Activated T-cell treated with anti-CD3 and anti-CD28 coated beads, Interleukin-2, amount 50 U/mL, for 24 hours (primary cell): ENCODE data around the gene FAN1.
A peak's percentile ranks its signal among the peaks of the same experiment; 100 is the strongest.

Experiments used
- DNase-seq: peaks from one replicate; pipeline ENCODE4 v3.0.0-alpha.2; 2020
- H3K27ac Mint-ChIP-seq: 2 replicates; pipeline ENCODE4 v1.8.0; 2020; ENCODE audit warnings: mild to moderate bottlenecking, mixed read lengths
- H3K27me3 Mint-ChIP-seq: 2 replicates; pipeline ENCODE4 v1.8.0; 2020; ENCODE audit warnings: mixed read lengths
- H3K36me3 Mint-ChIP-seq: 2 replicates; pipeline ENCODE4 v1.8.0; 2020; ENCODE audit warnings: low read depth, mixed read lengths
- H3K4me1 Mint-ChIP-seq: 2 replicates; pipeline ENCODE4 v1.8.0; 2020; ENCODE audit warnings: low read depth, mixed read lengths
- H3K4me3 Mint-ChIP-seq: 2 replicates; pipeline ENCODE4 v1.8.0; 2020; ENCODE audit warnings: mild to moderate bottlenecking, moderate library complexity, mixed read lengths
- H3K9me3 Mint-ChIP-seq: 2 replicates; pipeline ENCODE4 v1.8.0; 2020; ENCODE audit warnings: mixed read lengths

FAN1 gene

DNA sequence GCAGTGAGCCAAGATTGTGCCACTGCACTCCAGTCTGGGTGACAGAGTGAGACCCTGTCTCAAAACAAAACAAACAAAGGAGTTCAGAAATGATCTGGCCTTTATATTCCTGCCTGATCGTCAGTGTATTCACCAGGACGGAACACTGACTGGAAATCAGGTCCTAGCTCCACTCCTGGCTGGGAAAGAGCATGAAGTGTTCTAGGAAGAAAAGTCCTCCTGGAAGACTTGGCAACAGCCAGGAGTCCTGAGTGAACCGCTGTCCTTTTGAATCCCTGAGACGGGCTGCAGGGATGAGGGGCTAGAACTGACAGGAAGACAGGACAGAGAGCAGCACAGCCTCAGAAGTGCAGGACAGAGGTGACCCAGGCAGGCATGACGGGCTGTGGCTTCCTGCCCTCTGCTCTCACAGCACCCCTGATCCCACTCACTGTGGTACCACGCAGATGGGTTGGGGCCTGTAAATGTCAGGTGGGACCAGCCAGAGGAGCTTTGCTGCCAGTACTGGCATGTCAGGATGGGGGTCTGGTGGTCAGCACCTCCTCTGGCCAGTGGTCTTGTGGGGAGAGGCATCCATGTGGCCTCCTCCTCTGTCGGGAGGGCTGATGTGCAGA lies 23.5 kb downstream of the FAN1 start:
- Mint-ChIP-seq H3K27me3 (no peaks in the 10 kb centered on the region), H3K27ac (peak overlapping the region; percentile 40), H3K9me3 (no peaks in the 10 kb centered on the region), H3K36me3 (peaks cover 91% of the 10 kb centered on the region), H3K4me3 (no peak overlapping the region), H3K4me1 (peaks cover under 1% of the 10 kb centered on the region)
- no peak for DNase-seq

DNA sequence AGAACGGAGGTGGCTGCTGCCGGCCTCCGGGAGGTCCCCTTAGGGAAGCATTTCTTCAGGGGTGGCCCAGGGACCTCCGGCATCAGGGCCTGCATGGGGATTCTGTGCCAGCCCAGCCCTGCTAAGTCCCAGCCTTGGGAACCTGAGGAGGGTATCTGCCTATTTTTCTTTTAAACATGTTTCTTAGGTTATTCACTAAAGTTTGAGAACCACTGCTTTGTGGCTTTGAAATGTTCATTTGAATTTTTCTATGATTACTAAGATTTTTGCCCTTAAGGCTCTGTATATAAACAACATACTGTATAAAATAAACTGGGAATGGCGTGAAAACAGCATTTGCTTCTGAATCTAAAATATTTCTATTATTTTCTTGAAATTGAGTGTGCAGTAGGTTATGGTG lies 24.4 kb downstream of the FAN1 start:
- no peak overlapping the region for H3K4me3 Mint-ChIP-seq
- H3K9me3 Mint-ChIP-seq: no peaks in the 10 kb centered on the region
- no peaks in the 10 kb centered on the region for H3K27me3 Mint-ChIP-seq
- no peak overlapping the region for H3K27ac Mint-ChIP-seq
- peaks cover 87% of the 10 kb centered on the region for H3K36me3 Mint-ChIP-seq
- DNase-seq: no peak
- peaks cover 5% of the 10 kb centered on the region for H3K4me1 Mint-ChIP-seq

DNA sequence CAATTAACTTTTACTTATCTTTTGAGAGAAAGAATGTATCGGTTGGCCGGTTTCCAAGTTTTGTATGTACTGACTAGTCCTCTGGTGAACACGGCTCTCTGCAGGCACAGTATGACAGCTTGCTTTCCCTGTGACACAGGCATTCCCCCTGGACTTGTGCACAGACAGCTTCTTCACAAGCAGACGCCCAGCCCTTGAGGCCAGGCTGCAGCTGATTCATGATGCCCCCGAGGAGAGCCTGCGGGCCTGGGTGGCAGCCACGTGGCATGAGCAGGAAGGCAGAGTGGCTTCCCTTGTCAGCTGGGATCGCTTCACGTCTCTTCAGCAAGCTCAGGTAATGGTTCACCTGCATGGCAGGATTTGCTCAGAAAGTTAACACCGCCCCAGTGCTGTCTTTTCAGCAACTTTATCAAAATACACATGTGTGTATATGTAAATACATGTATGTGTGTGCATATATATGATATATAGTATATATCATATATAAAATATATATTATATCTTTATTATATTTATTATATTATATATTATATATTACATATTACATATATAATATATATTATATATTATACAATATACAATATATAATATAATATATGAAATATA lies 25.5 kb downstream of the FAN1 start:
- Mint-ChIP-seq H3K27ac (no peak overlapping the region), H3K36me3 (peaks cover 89% of the 10 kb centered on the region), H3K27me3 (no peaks in the 10 kb centered on the region), H3K4me1 (peaks cover 11% of the 10 kb centered on the region), H3K9me3 (no peaks in the 10 kb centered on the region), H3K4me3 (no peak overlapping the region)
- no peak for DNase-seq

DNA sequence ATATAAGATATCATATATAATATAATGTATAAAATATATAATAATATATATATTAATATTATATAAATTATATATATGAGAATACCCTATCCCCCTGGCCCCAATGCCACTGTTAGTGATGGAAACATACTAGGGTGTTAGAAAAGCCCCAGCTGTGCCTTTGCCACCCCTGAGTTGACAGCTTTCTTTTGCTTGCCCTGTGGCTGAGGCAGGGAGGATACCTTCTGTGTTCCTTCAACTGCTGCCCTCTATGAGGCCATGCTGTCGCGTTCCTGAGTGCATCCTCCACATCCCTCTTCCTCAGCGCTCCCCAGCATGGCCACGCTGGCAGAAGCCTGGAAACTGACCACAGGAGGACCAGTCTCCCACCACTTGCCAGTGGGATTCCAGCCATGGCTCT lies 26.3 kb downstream of the FAN1 start:
- no peak overlapping the region for H3K4me3 Mint-ChIP-seq
- H3K36me3 Mint-ChIP-seq: peaks cover 88% of the 10 kb centered on the region
- H3K9me3 Mint-ChIP-seq: no peaks in the 10 kb centered on the region
- DNase-seq: no peak
- no peaks in the 10 kb centered on the region for H3K27me3 Mint-ChIP-seq
- no peak overlapping the region for H3K27ac Mint-ChIP-seq
- H3K4me1 Mint-ChIP-seq: peaks cover 11% of the 10 kb centered on the region

DNA sequence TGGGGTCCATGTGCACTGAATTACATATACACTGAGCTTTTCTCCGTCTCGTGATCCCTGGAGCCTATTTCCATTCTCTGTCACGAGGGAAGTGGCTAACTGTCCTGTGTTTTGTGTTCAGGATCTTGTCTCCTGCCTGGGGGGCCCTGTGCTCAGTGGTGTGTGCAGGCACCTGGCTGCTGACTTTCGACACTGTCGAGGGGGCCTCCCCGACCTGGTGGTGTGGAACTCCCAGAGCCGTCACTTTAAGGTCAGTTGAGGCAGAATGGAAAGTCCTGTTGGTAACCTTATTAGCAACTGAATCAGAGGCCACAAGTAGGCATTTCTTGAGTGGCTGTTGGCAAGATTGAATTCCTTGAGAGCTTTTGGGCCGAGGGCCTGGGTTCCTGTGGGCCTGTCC lies 26.7 kb downstream of the FAN1 start:
- Mint-ChIP-seq H3K27ac (no peak overlapping the region), H3K4me1 (peaks cover 11% of the 10 kb centered on the region), H3K9me3 (no peaks in the 10 kb centered on the region), H3K36me3 (peaks cover 88% of the 10 kb centered on the region), H3K27me3 (no peaks in the 10 kb centered on the region), H3K4me3 (no peak overlapping the region)
- no peak for DNase-seq

DNA sequence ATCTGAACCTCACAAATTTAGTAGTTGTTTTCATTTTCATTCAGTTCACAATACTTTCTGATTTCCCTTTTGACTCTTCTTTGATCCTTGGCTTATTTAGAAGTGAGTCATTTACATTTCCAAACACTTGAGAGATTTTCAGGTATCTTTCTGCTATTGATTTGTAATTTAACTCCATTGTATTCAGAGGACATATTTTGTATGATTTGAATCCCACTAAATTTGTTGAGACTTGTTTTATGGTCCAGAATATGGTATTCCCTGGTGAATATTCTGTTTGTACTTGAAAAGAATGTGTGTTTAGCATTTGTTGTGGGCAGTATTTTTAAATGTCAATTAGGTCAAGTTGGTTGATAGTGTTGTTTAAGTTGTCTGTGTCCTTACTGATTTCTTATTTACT lies 29.6 kb downstream of the FAN1 start:
- Mint-ChIP-seq H3K27ac (peak overlapping the region; percentile 60), H3K9me3 (no peaks in the 10 kb centered on the region), H3K4me3 (no peak overlapping the region), H3K4me1 (peaks cover 11% of the 10 kb centered on the region), H3K27me3 (no peaks in the 10 kb centered on the region), H3K36me3 (peaks cover 86% of the 10 kb centered on the region)
- DNase-seq: no peak

DNA sequence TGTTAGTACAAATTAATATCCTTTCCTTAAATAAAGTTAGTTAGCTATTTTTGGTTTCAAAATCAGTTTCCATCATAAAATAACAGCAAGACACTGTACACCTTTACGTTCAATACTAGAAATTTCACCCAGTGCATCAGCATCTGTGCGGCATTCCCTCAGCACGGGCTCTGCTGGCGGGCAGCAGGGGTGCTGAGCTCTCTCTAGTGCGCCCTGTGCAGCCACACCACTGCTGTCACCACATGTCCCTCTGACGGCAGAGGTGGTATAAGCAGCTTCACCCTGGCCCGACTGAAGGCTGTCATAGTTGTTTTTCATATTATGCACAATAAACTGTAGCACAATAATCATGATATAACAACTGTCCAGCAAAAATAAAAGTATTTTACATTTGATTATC lies 35.4 kb downstream of the FAN1 start:
- Mint-ChIP-seq H3K9me3 (no peaks in the 10 kb centered on the region), H3K4me3 (no peak overlapping the region), H3K27me3 (no peaks in the 10 kb centered on the region), H3K4me1 (no peaks in the 10 kb centered on the region), H3K27ac (no peak overlapping the region), H3K36me3 (peaks cover 96% of the 10 kb centered on the region)
- DNase-seq: no peak

DNA sequence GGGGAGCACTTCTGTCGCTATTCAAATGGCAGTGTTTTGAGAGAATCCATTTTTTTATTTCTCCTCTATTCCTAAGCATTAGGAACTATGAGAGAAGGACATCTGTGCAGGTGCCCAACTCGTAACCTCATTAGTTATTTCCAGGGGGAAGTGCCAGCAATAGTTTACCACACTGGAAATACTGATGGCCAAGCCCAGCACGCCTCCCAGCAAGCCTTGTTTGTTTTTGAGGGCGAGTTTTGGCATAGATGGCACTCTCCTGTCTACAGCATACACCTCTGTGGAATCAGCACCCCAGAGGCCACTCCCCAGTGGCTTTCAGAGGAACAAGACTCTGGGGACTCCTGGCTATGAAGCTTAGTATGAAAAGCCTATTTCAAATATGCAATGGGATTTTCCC lies 36.6 kb downstream of the FAN1 start:
- Mint-ChIP-seq H3K9me3 (no peaks in the 10 kb centered on the region), H3K4me3 (no peak overlapping the region), H3K27ac (peak overlapping the region; percentile 29), H3K4me1 (no peaks in the 10 kb centered on the region), H3K27me3 (no peaks in the 10 kb centered on the region), H3K36me3 (peaks cover 96% of the 10 kb centered on the region)
- DNase-seq: no peak

DNA sequence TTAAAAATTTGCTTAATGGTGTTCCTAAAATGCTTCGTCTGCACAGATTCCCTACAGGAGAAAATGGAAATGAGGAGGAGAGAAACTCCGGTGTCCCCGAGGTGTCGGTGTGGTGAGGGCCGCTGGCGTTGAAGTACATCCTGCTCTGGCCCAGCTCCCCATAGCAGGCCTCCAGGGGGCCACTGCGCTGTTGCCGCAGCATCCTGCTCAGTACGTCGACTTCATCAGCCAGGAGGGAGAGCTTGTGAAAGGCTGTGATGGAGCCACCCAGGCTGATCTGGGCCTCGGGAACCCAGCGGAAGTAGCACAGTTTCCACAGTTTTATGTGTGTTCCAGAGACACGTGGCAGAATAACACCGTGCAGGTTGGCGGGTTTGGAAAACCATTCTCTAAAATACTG lies 37.8 kb downstream of the FAN1 start:
- peak overlapping the region; percentile 61 for H3K27ac Mint-ChIP-seq
- H3K4me1 Mint-ChIP-seq: no peaks in the 10 kb centered on the region
- DNase-seq: no peak
- no peaks in the 10 kb centered on the region for H3K9me3 Mint-ChIP-seq
- H3K4me3 Mint-ChIP-seq: no peak overlapping the region
- no peaks in the 10 kb centered on the region for H3K27me3 Mint-ChIP-seq
- peaks cover 95% of the 10 kb centered on the region for H3K36me3 Mint-ChIP-seq

DNA sequence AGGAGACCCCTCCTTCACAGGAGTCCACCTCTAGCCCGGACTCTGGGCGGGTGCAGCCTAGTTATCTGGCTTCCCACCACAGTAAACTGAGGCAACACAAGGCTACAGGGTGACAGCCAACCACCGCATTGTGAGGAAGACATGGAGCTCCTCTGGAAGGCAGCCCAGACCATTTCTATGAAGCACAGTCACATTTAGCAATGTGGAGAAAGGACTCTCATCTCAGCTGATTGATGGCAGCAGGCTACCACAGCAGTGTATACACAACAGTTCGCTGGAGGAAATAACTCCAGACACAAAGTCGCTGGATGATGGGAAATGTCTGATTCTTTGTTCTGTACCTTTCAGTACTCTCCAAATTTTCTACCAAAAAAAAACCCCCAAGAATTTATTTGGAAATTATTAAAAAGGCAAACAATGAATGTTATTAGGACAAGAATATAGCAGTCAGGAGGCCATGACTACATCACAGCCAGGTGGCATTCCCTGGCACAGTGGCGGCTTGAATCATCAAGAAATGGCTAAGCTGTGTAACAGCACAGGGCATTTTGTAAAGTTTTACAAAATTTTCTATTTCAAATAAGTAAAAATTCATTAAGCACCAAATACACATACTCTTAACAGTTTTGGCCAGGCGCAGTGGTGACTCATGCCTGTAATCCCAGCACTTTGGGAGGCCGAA lies 40.1 kb downstream of the FAN1 start:
- no peak for DNase-seq
- Mint-ChIP-seq H3K4me1 (no peaks in the 10 kb centered on the region), H3K9me3 (no peaks in the 10 kb centered on the region), H3K36me3 (peaks cover 95% of the 10 kb centered on the region), H3K4me3 (no peak overlapping the region), H3K27me3 (no peaks in the 10 kb centered on the region), H3K27ac (peak overlapping the region; percentile 40)

DNA sequence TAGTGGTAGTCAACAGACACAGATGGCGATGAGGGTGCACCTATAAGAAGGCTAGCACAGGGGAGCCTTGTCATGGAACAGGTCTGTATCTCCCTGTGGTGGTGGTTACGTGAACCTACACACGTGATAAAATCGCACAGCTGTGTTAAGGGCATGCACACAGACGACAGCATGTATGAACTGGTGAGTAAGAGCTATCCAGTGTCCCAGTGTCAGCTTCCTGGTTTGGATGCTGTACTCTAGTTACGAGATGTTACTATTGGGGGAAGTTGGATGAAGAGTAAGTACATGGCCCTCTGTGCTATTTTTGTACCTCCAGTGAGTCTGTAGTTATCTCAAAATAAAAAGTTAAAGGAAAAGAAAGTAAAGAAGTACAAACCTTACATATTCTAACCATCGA lies 49.5 kb downstream of the FAN1 start:
- Mint-ChIP-seq H3K36me3 (peaks cover 91% of the 10 kb centered on the region), H3K4me1 (peaks cover 5% of the 10 kb centered on the region), H3K27me3 (no peaks in the 10 kb centered on the region), H3K9me3 (peaks cover 4% of the 10 kb centered on the region), H3K4me3 (no peak overlapping the region), H3K27ac (no peak overlapping the region)
- no peak for DNase-seq

DNA sequence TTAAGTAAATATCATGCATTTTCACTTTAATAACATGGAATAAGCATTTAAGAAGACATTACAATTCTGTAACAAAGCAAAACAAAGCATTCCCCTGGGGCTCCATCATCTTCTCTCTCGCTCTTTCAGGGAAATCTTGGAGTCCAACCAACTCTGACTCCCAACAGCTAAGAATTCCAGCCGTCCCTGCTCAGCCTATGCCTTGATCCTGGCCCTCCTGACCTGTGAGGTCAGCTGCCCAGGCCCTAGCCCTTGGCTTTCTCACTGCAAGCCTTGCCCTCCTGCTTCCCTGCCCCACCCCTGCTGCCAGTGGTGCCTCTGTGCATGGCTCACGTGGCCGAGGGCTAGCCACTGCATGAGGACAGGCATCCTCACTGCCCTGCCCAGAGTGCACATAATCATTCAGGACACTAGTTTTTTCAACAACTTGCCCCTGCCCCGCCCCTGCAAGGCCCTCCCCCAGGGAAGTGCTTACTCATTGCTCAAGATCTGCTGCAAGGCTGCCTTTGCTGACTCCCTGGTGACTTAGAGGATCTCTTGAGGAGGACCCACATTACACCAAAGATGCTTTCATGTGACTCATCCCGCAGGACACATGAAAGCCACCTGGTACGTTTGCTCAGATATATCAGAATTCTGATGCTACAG lies 50.1 kb downstream of the FAN1 start:
- H3K4me1 Mint-ChIP-seq: peaks cover 5% of the 10 kb centered on the region
- peaks cover 4% of the 10 kb centered on the region for H3K9me3 Mint-ChIP-seq
- H3K36me3 Mint-ChIP-seq: peaks cover 90% of the 10 kb centered on the region
- H3K27me3 Mint-ChIP-seq: no peaks in the 10 kb centered on the region
- DNase-seq: no peak
- no peak overlapping the region for H3K4me3 Mint-ChIP-seq
- H3K27ac Mint-ChIP-seq: peak overlapping the region; percentile 77

DNA sequence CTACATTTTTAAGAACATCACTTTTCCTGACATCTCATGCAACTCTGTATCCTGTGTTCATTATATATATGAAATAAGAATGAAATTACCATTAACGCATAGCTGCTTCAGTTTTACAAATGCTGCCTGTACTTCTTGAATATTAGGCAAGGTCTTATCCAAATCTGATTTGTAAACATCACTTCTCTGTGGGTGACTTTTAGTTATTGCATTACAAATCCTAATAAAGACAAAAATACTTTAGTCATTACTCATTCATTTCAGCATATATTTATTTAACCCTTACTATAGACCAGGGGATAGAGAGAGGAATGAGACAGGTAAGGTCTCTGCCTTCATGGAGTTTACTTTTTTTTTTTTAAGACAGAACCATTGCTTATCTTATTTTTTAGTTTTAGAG lies 51.0 kb downstream of the FAN1 start:
- no peak for DNase-seq
- H3K4me3 Mint-ChIP-seq: no peak overlapping the region
- H3K4me1 Mint-ChIP-seq: peaks cover 5% of the 10 kb centered on the region
- H3K36me3 Mint-ChIP-seq: peaks cover 90% of the 10 kb centered on the region
- peak overlapping the region; percentile 27 for H3K27ac Mint-ChIP-seq
- no peaks in the 10 kb centered on the region for H3K27me3 Mint-ChIP-seq
- no peaks in the 10 kb centered on the region for H3K9me3 Mint-ChIP-seq

DNA sequence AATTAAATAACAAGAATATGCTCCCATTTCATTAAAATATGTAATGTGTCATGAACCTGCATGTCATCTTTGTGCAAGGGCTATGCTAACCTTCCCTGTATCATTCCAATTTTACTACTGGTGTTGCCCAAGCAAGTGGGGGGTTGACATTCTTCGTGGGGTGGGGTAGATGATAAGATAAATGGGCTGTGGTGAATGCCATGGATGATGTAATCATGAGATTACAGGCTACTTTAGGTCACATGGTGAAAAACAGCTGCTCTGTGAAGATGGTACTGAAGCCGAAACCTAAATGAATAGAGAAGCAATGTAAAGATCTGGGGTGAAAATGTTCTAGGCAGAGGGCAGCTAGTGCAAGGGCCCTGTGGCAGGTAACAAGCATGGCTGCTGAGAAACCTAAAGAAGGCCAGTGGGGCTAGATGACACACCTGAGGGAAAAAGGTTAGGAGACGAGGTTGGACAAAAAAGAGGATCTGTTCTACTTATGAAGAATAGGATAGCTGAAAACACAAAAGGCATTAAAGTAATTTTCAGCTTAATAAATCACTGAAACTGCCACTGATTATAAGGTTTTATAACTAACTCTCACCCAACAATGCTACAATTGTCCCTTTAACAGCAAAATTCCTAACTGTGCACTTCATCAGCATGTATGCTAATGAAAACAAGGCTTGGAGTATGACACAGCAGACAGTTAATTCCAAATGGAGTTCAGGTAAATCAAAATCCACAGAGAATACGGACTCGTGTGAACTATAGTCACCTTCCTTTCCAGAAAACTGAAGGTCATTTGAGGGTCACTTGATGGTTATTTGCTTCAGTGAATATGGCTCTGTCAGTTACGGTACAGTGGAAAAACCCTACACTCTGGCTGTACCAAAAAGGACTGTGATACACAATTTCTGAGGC lies 52.8 kb downstream of the FAN1 start:
- H3K9me3 Mint-ChIP-seq: no peaks in the 10 kb centered on the region
- H3K27me3 Mint-ChIP-seq: no peaks in the 10 kb centered on the region
- H3K4me1 Mint-ChIP-seq: peaks cover 5% of the 10 kb centered on the region
- peak overlapping the region; percentile 58 for H3K27ac Mint-ChIP-seq
- DNase-seq: no peak
- H3K36me3 Mint-ChIP-seq: peaks cover 86% of the 10 kb centered on the region
- no peak overlapping the region for H3K4me3 Mint-ChIP-seq
